Sigmoid colon (tissue), 3 donors: ENCODE results near the gene DTNA.

Source experiments
- POLR2A ChIP-seq, 2 donors: fragments of 450-650 bp; IDR thresholded peaks; one replicate each; pipeline ENCODE4 v1.6.1; 2016; ENCODE audit warnings: antibody characterized with exemption in 2 of 2, mild to moderate bottlenecking in 2 of 2, moderate library complexity in 2 of 2
- TF ChIP-seq, protein P1 (sequence below), 4 experiments: fragments of 450-650 bp in 3 of 4; fragments of 200-600 bp in 1 of 4; IDR thresholded peaks; one replicate each; pipeline ENCODE4 v1.5.1; 2016 to 2019; ENCODE audit warnings: antibody characterized with exemption in 4 of 4, mild to moderate bottlenecking in 3 of 4, moderate library complexity in 2 of 4

- TF ChIP-seq, protein P1, sequence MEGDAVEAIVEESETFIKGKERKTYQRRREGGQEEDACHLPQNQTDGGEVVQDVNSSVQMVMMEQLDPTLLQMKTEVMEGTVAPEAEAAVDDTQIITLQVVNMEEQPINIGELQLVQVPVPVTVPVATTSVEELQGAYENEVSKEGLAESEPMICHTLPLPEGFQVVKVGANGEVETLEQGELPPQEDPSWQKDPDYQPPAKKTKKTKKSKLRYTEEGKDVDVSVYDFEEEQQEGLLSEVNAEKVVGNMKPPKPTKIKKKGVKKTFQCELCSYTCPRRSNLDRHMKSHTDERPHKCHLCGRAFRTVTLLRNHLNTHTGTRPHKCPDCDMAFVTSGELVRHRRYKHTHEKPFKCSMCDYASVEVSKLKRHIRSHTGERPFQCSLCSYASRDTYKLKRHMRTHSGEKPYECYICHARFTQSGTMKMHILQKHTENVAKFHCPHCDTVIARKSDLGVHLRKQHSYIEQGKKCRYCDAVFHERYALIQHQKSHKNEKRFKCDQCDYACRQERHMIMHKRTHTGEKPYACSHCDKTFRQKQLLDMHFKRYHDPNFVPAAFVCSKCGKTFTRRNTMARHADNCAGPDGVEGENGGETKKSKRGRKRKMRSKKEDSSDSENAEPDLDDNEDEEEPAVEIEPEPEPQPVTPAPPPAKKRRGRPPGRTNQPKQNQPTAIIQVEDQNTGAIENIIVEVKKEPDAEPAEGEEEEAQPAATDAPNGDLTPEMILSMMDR (IDR thresholded peaks at IDR 0.05): no peak
- no peak for TF ChIP-seq POLR2A (IDR thresholded peaks at IDR 0.05)
Measured at GRCh38 chr18:34857320-34857719, 147.2 kb downstream of the DTNA start.
